ENCODE results near the gene PRF1.

- no peak for TF ChIP-seq CTCF (IDR thresholded peaks at IDR 0.05; ENCODE audit: insufficient read depth, low read length)
- TF ChIP-seq REST (IDR thresholded peaks at IDR 0.05; ENCODE audit: insufficient replicate concordance, low read depth): no peak
- TF ChIP-seq SPI1 (IDR thresholded peaks at IDR 0.05; ENCODE audit: borderline replicate concordance, low read depth): no peak
- no peak for TF ChIP-seq GABPA (IDR thresholded peaks at IDR 0.05; ENCODE audit: low read depth)
- no peak for TF ChIP-seq POLR2AphosphoS5 (IDR thresholded peaks at IDR 0.05; ENCODE audit: low read depth)
Measured at GRCh38 chr10:70622541-70622940, 20.0 kb upstream of the PRF1 start.

Data from HL-60 (cell line).